SK-N-MC (cell line): ENCODE measurements around the gene S100A7A.

Experiments used
- DNase-seq: peaks from one replicate; pipeline ENCODE4 v3.0.0-alpha.2; 2011; ENCODE audit warnings: low read depth, low spot score
- H3K27ac ChIP-seq: fragments of 200-600 bp; sonication (generic); 2 replicates; pipeline ENCODE4 v1.5.1; 2016; ENCODE audit warnings: mixed run types
- H3K36me3 ChIP-seq: fragments of 200-600 bp; sonication (generic); 2 replicates; pipeline ENCODE4 v1.6.1; 2017; ENCODE audit warnings: antibody characterized with exemption, low read length, mixed read lengths; ENCODE audit not compliant: insufficient read depth
- H3K4me3 ChIP-seq: fragments of 200-600 bp; sonication (generic); 2 replicates; pipeline ENCODE4 v1.5.1; 2016
- H3K9ac ChIP-seq: fragments of 200-600 bp; sonication (generic); 2 replicates; pipeline ENCODE4 v1.8.0; 2017; ENCODE audit warnings: mixed run types, mixed read lengths; ENCODE audit not compliant: insufficient read length
- H3K9me3 ChIP-seq: fragments of 200-600 bp; sonication (generic); 2 replicates; pipeline ENCODE4 v1.6.1; 2017; ENCODE audit warnings: low read depth, mild to moderate bottlenecking, antibody characterized with exemption, low read length, moderate library complexity, mixed read lengths
- EZH2 ChIP-seq: fragments of 200-600 bp; sonication (generic); IDR thresholded peaks from one replicate; pipeline ENCODE4 v1.6.1; 2017; ENCODE audit warnings: antibody characterized with exemption
- FOXP2 ChIP-seq: optimal IDR thresholded peaks from 2 replicates; pipeline ENCODE3; 2011; ENCODE audit warnings: mild to moderate bottlenecking, moderate library complexity; ENCODE audit not compliant: insufficient read depth; ENCODE audit errors: extremely low read length, control extremely low read depth
- POLR2AphosphoS5 ChIP-seq: IDR thresholded peaks from 2 replicates; pipeline ENCODE4 v1.6.1; 2012; ENCODE audit warnings: mild to moderate bottlenecking, low read depth, low read length, borderline replicate concordance

Gene S100A7A

DNA sequence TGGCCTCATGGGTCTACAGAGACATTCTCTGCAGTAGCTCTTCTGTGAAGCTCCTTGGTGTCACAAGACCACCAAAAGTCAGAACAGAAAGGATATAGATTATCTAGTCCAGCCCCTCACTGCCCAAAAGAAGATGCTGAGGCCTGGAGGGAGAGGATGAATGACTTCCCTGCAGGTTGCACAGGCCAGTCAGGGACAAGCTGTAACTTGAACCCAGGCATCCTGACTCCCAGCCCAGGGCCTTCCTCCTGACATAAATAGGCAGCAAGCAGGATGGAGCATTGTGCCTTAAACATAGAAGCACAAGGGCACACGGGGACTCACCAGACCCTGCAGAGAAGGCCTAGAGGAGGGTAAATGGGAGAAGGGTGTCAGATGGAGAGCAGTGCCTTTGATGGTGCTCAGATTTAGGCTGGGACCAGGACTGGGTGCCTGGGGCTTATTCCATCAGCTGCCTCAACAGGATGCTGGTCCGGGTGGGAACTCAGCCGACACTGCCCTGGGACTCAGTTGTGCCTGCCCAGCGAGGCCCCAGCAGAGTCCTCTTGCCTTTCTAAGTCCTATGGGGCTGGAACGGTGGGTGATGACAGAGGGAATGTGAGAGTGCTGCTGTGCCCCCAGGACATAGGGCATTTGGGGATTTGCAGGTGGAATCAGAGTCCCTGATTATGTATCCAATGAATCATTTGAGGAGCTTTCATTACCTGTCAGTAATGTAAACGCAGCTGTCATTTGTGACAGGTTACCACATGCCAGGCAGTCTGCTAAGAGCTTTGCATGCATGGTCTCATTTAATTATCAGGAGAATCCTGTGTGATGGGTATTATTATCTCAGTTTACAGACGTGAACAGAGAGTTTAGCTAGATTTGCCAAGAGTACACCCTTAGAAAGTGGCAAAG lies 13.2 kb downstream of the S100A7A start:
- H3K9me3 ChIP-seq, result no peaks in the 10 kb centered on the region
- no peak overlapping the region for H3K27ac ChIP-seq
- DNase-seq, result no peak
- no peak overlapping the region for H3K4me3 ChIP-seq
- TF ChIP-seq FOXP2 (no peak), EZH2 (no peak), POLR2AphosphoS5 (no peak)
- no peak overlapping the region for H3K9ac ChIP-seq
- no peaks in the 10 kb centered on the region for H3K36me3 ChIP-seq

- Histone ChIP-seq H3K9ac (no peak overlapping the region), H3K4me3 (no peak overlapping the region), H3K9me3 (no peaks in the 10 kb centered on the region), H3K27ac (no peak overlapping the region), H3K36me3 (no peaks in the 10 kb centered on the region)
- DNase-seq, result no peak
- TF ChIP-seq FOXP2, result no peak
- no peak for TF ChIP-seq POLR2AphosphoS5
- TF ChIP-seq EZH2, result no peak
Observed at GRCh38 chr1:153430166-153430553, 13.8 kb downstream of the S100A7A start.

- Histone ChIP-seq H3K9ac (no peak overlapping the region), H3K36me3 (no peaks in the 10 kb centered on the region), H3K4me3 (no peak overlapping the region), H3K27ac (no peak overlapping the region), H3K9me3 (no peaks in the 10 kb centered on the region)
- TF ChIP-seq FOXP2 (no peak), EZH2 (no peak), POLR2AphosphoS5 (no peak)
- no peak for DNase-seq
Observed at GRCh38 chr1:153430561-153430960, 14.2 kb downstream of the S100A7A start.

DNA sequence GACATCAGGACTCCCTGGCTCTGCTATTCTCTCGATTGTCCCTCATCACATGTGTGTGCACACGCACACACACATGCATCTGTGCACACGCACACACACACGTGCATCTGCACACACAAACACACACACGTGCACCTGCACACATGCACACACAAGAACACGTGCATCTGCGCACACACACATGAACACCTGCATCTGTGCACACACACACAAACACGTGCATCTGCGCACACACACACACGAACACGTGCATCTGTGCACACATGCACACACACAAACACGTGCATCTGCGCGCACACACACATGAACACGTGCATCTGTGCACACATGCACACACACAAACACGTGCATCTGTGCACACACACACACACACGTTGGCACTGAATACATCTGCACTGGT lies 14.7 kb downstream of the S100A7A start:
- Histone ChIP-seq H3K9ac (no peak overlapping the region), H3K9me3 (no peaks in the 10 kb centered on the region), H3K36me3 (no peaks in the 10 kb centered on the region), H3K4me3 (no peak overlapping the region), H3K27ac (no peak overlapping the region)
- no peak for TF ChIP-seq EZH2
- TF ChIP-seq POLR2AphosphoS5, result no peak
- no peak for DNase-seq

GRCh38 chr1:153431427-153431826 lies 15.1 kb downstream of the S100A7A start:
- H3K4me3 ChIP-seq, result no peak overlapping the region
- H3K9me3 ChIP-seq, result no peaks in the 10 kb centered on the region
- no peak overlapping the region for H3K27ac ChIP-seq
- no peak overlapping the region for H3K9ac ChIP-seq
- DNase-seq, result no peak
- no peaks in the 10 kb centered on the region for H3K36me3 ChIP-seq
- TF ChIP-seq FOXP2 (no peak), POLR2AphosphoS5 (no peak), EZH2 (no peak)

- no peak for TF ChIP-seq EZH2
- Histone ChIP-seq H3K4me3 (no peak overlapping the region), H3K27ac (no peak overlapping the region), H3K36me3 (no peaks in the 10 kb centered on the region), H3K9me3 (no peaks in the 10 kb centered on the region), H3K9ac (no peak overlapping the region)
- no peak for DNase-seq
Observed at GRCh38 chr1:153431928-153432327, 15.6 kb downstream of the S100A7A start.

- DNase-seq, result no peak
- H3K9ac ChIP-seq, result no peak overlapping the region
- no peak overlapping the region for H3K27ac ChIP-seq
- no peak for TF ChIP-seq POLR2AphosphoS5
- no peak for TF ChIP-seq EZH2
- TF ChIP-seq FOXP2, result no peak
- H3K4me3 ChIP-seq, result no peak overlapping the region
- H3K9me3 ChIP-seq, result no peaks in the 10 kb centered on the region
- no peaks in the 10 kb centered on the region for H3K36me3 ChIP-seq
Observed at GRCh38 chr1:153432874-153433681, 16.8 kb downstream of the S100A7A start.

GRCh38 chr1:153434746-153435455 lies 18.6 kb downstream of the S100A7A start:
- no peak for DNase-seq
- no peak overlapping the region for H3K9ac ChIP-seq
- H3K9me3 ChIP-seq, result no peaks in the 10 kb centered on the region
- H3K27ac ChIP-seq, result no peak overlapping the region
- H3K4me3 ChIP-seq, result no peak overlapping the region
- TF ChIP-seq EZH2 (no peak), FOXP2 (no peak), POLR2AphosphoS5 (no peak)
- H3K36me3 ChIP-seq, result no peaks in the 10 kb centered on the region
